ENCODE measurements around the gene ACKR4.
"Not testable (repeated sequence)": the region's sequence is repeated elsewhere in the genome, so short reads cannot be mapped to it uniquely, and the experiment has no call there.

The ACKR4 gene

GRCh38 chr3:132598181-132598580, 1.1 kb downstream of the ACKR4 start:
- in situ Hi-C loops (cut with HindIII; ENCODE audit: low sequenced_read_pairs) = no loop called here
- no peak for DNase-seq (ENCODE audit: low read depth, low spot score)
- no peak for TF ChIP-seq CTCF (IDR thresholded peaks at IDR 0.05; ENCODE audit: low read depth, low read length)
- no peak overlapping the region for H3K4me3 ChIP-seq (ENCODE audit: low read depth, low read length)

GRCh38 chr3:132600614-132601013, 3.5 kb downstream of the ACKR4 start:
- in situ Hi-C loops (cut with HindIII; ENCODE audit: low sequenced_read_pairs); H3K4me3 ChIP-seq (ENCODE audit: low read depth, low read length); DNase-seq (ENCODE audit: low read depth, low spot score): not testable (repeated sequence)

- DNase-seq (ENCODE audit: low read depth, low spot score) = no peak
- in situ Hi-C loops (cut with HindIII; ENCODE audit: low sequenced_read_pairs) = no loop called here
- H3K4me3 ChIP-seq (ENCODE audit: low read depth, low read length) = no peak overlapping the region
- TF ChIP-seq CTCF (IDR thresholded peaks at IDR 0.05; ENCODE audit: low read depth, low read length) = no peak
Measured at GRCh38 chr3:132605374-132605792, 8.3 kb downstream of the ACKR4 start.

GRCh38 chr3:132606085-132606484, 9.0 kb downstream of the ACKR4 start:
- TF ChIP-seq CTCF (IDR thresholded peaks at IDR 0.05; ENCODE audit: low read depth, low read length) = no peak
- H3K4me3 ChIP-seq (ENCODE audit: low read depth, low read length) = no peak overlapping the region
- in situ Hi-C loops (cut with HindIII; ENCODE audit: low sequenced_read_pairs) = no loop called here
- DNase-seq (ENCODE audit: low read depth, low spot score) = peak; percentile 48

GRCh38 chr3:132606620-132607019, 9.6 kb downstream of the ACKR4 start:
- in situ Hi-C loops (cut with HindIII; ENCODE audit: low sequenced_read_pairs); DNase-seq (ENCODE audit: low read depth, low spot score): not testable (repeated sequence)

GRCh38 chr3:132615301-132615700, 18.2 kb downstream of the ACKR4 start:
- DNase-seq (ENCODE audit: low read depth, low spot score); in situ Hi-C loops (cut with HindIII; ENCODE audit: low sequenced_read_pairs); H3K4me3 ChIP-seq (ENCODE audit: low read depth, low read length): not testable (repeated sequence)

More at GRCh38 chr3:132606620-132607019, 9.6 kb downstream of the ACKR4 start:
- not testable (repeated sequence) for H3K4me3 ChIP-seq (ENCODE audit: low read depth, low read length)

GRCh38 chr3:132615881-132616280, 18.8 kb downstream of the ACKR4 start:
- DNase-seq (ENCODE audit: low read depth, low spot score) = no peak
- in situ Hi-C loops (cut with HindIII; ENCODE audit: low sequenced_read_pairs) = no loop called here
- TF ChIP-seq CTCF (IDR thresholded peaks at IDR 0.05; ENCODE audit: low read depth, low read length) = no peak
- no peak overlapping the region for H3K4me3 ChIP-seq (ENCODE audit: low read depth, low read length)

GRCh38 chr3:132616780-132617179, 19.7 kb downstream of the ACKR4 start:
- in situ Hi-C loops (cut with HindIII; ENCODE audit: low sequenced_read_pairs) = no loop called here
- TF ChIP-seq CTCF (IDR thresholded peaks at IDR 0.05; ENCODE audit: low read depth, low read length) = no peak
- H3K4me3 ChIP-seq (ENCODE audit: low read depth, low read length) = no peak overlapping the region
- DNase-seq (ENCODE audit: low read depth, low spot score) = no peak

Data from astrocyte of the spinal cord (primary cell).